Measurements from ENCODE around the gene CYP46A1.

Gene CYP46A1

DNA sequence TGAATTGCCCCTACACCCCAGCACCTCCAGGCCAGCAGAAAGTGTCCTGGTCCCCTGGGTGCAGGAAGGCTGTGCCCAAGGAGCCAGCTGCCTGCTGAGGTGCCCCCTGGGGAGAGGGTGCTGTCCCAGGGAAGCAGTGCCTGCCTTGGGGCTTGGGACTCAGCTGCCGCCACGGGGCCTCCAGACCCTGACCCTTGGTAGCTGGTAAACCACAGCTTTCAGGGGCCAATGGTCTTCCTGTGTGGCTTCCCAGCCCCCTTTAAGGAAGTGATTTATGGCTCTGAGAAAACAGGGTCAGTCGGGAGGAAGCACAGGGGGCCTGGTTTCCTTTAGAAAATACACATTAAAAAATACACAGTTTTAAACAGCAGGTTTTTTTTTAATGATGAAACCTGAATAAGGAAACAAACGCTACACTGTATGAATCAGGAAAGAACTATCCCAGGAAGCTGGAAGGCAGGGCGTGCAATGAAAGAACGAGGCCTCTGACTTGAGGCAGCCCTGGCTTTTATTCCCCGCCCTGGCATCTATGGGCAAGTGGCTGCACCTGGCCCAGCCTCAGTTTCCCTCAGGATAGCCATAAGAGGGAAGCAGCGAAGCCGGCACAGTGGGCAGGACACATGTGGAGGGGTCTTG lies 68.5 kb downstream of the CYP46A1 start:
- TF ChIP-seq, protein P1, sequence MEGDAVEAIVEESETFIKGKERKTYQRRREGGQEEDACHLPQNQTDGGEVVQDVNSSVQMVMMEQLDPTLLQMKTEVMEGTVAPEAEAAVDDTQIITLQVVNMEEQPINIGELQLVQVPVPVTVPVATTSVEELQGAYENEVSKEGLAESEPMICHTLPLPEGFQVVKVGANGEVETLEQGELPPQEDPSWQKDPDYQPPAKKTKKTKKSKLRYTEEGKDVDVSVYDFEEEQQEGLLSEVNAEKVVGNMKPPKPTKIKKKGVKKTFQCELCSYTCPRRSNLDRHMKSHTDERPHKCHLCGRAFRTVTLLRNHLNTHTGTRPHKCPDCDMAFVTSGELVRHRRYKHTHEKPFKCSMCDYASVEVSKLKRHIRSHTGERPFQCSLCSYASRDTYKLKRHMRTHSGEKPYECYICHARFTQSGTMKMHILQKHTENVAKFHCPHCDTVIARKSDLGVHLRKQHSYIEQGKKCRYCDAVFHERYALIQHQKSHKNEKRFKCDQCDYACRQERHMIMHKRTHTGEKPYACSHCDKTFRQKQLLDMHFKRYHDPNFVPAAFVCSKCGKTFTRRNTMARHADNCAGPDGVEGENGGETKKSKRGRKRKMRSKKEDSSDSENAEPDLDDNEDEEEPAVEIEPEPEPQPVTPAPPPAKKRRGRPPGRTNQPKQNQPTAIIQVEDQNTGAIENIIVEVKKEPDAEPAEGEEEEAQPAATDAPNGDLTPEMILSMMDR (IDR thresholded peaks at IDR 0.05; ENCODE audit: insufficient read depth, low read depth, low read length, missing control alignments), result no peak
- peak; percentile 77 for DNase-seq (ENCODE audit: low read depth)
- no peak overlapping the region for H3K4me3 ChIP-seq (ENCODE audit: low read length)

DNA sequence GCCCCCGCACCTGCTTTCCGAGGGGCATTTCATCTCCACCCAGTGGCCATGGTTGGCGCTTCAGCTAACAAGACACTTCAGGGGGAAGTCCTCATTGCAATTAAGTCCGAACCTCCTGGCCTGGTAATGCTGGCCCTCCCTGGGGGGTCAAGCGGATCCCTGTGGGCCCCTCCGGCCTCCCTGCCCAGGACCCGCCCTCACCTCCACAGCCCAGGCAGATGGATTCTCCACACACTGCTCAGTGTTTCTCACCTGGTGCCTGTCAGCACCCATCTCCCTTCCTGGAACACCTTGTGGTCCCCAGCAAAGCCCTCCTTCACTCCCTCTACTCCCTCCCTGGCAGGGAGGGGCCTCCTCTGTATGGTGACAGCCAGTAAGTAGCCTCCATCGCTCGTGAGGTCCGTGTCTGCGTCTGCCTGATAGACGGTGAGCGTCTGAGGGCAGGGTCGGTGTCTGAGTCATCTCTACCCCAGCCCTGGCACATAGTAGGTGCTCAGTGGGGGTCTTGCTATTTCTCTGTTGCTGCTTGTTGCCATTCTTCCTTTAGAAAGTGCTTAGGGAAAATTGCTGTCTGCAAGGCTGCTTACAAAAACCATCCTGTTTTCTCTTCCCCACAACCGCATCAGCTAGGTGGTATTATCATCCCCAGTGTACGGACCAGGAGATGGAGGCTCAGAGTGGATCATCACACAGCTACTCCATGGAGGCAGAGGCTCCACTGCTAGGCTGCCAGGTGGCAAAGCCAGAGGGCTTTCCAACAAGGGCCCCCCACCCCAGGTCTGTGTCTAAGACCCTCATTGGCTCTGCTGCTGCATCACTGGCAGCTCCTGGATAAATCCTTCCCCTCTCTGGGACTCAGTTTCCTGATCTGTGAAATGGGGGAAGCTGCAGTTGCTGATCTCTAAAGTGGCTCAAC lies 69.4 kb downstream of the CYP46A1 start:
- DNase-seq (ENCODE audit: low read depth), result no peak
- no peak overlapping the region for H3K4me3 ChIP-seq (ENCODE audit: low read length)
- TF ChIP-seq, protein P1 (IDR thresholded peaks at IDR 0.05; ENCODE audit: insufficient read depth, low read depth, low read length, missing control alignments), result no peak

DNA sequence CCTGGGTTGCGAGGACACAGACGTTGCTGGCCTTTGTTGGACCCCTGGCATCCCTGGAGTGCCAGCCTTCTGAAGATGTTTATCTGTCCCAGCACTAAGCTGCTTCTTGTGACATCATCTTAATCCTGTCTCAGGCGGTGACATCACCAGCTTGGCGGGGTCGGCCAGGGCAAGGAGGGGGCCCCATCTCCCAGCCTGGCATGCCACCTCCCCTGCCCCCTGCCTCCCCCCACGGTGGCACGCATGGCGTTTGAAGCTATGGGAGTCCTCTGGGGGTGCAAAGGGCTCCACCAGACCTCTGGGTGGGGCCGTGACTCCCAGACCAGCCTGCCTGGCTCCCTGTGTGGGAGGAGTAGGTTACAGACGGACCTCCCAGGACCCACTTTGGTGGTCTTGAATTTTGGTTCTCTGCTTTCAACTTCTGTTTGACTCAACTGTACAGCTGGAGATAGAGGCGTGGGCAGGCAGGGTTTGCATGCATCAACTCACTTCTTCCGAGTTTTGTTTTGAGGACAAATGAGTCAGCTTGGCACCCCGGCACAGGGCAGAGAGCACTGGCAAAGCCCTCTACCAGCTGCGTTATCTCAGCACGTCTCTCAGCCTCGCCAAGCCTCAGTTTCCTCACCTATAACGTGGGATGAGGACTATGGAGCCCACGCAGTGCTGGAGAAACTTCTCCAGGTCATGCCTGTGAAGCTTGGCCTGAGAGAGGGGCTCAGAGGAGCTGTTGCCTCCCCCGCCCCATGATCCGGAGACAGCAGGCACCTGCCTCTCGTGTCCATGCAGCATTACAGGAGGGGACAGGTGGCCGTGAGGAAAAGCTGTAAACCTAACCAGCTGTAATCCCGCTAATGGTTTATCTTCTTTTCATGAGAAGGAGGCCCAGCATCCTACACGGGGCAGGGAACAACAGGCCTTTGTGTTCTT lies 70.3 kb downstream of the CYP46A1 start:
- peak; percentile 52 for DNase-seq (ENCODE audit: low read depth)
- TF ChIP-seq, protein P1 (IDR thresholded peaks at IDR 0.05; ENCODE audit: insufficient read depth, low read depth, low read length, missing control alignments), result no peak
- H3K4me3 ChIP-seq (ENCODE audit: low read length), result no peak overlapping the region

DNA sequence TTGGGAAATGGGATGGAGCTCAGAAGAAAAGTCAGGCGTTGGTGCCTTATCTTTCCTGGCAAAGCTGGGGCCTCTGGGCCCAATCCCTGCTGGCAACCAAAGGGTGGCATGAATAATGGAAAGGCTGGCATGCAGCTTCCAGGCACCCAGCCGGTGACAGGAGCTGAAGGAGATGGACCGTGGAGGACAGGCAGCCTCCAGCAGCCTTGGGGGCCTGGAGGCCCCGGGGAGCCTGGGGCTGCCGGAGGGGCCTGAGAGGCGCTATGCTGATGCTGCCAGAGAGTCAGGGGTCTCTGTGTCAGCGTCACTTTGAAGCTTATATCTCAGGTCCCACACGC lies 70.9 kb downstream of the CYP46A1 start:
- TF ChIP-seq, protein P1 (IDR thresholded peaks at IDR 0.05; ENCODE audit: insufficient read depth, low read depth, low read length, missing control alignments), result no peak
- no peak overlapping the region for H3K4me3 ChIP-seq (ENCODE audit: low read length)
- DNase-seq (ENCODE audit: low read depth), result no peak

DNA sequence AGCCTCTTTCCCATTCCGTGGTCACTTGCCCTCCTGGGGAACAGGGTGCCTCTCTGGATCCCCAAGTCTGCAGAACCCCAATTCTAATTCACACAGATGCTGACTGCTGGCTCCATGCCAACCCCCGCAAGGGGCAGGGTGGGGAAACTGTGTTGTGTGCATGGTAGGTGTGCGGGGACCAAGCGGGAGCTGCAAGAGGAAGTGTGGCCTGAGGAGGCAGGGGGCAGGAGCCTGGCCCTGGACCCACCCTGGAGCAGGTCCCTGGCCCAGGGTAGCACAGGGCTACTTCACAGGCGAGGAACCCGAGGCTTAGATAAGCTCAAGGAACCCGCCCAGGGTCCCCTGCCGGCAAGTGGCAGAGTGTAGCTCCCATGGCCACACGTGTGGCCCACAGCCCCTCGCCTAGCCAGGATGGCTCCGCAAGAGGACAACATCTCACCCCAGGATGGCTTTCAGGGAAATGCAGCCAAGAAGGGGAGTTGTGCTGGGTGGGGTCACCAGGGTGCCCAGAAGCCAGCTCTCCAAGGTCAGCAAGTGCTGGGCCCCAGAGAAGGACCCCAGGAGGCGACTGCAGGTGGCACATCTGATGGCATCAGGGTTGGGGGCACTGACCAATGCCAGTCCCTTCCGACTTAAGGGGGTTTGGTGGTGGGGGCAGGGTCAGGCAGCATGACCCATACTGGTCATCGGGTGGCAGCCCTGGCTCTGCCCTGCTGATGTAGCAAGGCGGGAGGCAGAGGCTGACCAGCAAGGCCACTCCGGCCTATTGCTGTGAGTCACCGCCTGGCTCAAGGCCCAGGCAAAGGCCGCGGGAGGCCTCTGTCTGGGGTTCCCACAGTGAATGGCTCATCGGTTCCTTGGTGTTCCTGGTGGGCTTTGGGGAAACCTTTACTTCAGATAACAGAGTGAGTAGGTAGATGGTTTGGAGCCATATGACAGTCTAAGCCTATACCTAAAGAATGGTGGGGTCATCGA lies 71.8 kb downstream of the CYP46A1 start:
- DNase-seq (ENCODE audit: low read depth), result no peak
- TF ChIP-seq, protein P1 (IDR thresholded peaks at IDR 0.05; ENCODE audit: insufficient read depth, low read depth, low read length, missing control alignments), result no peak
- H3K4me3 ChIP-seq (ENCODE audit: low read length), result no peak overlapping the region

DNA sequence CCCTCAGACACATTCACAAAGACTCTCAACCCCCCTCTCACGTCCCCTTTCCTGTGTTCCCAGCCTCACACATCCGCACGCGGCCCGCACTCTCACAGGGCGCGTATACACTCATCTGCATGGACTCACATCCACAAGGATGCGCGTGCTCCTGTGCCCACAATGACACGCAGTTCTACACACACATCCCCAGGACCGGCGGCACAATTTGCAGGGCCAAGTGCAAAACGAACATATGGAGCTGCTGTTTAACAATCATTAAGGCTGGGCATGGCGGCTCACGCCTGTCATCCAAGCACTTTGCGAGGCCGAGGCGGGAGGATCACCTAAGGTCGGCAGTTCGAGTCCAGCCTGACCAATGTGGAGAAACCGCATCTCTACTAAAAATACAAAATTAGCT lies 72.7 kb downstream of the CYP46A1 start:
- no peak for DNase-seq (ENCODE audit: low read depth)
- TF ChIP-seq, protein P1 (IDR thresholded peaks at IDR 0.05; ENCODE audit: insufficient read depth, low read depth, low read length, missing control alignments), result no peak

More for the DNA sequence above, 72.7 kb downstream of the CYP46A1 start:
- H3K4me3 ChIP-seq (ENCODE audit: low read length), result no peak overlapping the region
